Measurements from ENCODE around the gene DDX51. TPM values are rescaled to one million over a fixed set of nuclear protein-coding genes. Genes with fewer than 3 reads are reported as not detected.

DDX51 gene, protein sequence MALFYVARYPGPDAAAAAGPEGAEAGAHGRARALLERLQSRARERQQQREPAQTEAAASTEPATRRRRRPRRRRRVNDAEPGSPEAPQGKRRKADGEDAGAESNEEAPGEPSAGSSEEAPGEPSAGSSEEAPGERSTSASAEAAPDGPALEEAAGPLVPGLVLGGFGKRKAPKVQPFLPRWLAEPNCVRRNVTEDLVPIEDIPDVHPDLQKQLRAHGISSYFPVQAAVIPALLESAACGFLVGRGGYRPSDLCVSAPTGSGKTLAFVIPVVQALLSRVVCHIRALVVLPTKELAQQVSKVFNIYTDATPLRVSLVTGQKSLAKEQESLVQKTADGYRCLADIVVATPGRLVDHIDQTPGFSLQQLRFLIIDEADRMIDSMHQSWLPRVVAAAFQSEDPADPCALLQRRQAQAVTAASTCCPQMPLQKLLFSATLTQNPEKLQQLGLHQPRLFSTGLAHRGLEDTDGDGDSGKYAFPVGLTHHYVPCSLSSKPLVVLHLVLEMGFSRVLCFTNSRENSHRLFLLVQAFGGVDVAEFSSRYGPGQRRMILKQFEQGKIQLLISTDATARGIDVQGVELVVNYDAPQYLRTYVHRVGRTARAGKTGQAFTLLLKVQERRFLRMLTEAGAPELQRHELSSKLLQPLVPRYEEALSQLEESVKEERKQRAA
- total RNA-seq: 7.8 and 10.6 TPM in 2 replicates

DNA sequence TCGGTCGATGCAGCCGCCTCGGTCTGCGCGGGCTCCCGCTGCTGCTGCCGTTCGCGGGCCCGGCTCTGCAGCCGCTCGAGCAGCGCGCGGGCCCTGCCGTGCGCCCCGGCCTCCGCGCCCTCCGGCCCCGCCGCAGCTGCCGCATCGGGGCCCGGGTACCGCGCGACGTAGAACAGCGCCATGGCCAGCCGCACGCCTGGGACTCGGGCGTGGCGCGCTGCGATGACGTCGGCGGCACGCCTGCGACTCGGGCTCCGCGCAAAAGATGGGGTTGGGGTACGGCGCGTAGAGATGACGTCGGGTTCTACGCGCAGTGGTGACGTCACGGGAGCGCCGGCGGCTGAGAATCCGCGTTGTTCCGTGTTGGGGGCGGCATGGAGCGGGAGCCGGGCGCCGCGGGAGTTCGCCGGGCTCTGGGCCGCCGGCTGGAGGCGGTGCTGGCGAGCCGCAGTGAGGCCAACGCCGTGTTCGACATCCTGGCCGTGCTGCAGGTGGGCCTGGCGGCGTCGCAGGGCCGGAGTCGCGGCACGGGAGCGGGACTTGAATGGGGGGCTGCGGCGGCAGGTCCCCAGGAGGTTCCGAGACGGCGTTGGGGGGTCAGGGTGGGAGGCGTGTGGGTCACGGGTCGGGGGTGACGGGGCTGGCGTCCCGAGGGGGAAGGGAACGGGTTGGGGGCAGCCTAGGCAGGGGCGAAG is at the start of gene DDX51, which contains the start of gene NOC4L:
TSS of gene DDX51 (minus strand) at position 205 of the 695 bp plus-strand sequence. CDS start at position 182, 23 bp downstream.
TSS of gene NOC4L (plus strand) at position 343 of the 695 bp plus-strand sequence. CDS start at position 375, 32 bp downstream.

Other genes starting within 250 kb of the DDX51 start
- gene ULK1, start 249.7 kb downstream of the DDX51 start, total RNA-seq: 6.2 and 6.5 TPM in 2 replicates
- gene PUS1, start 215.0 kb downstream of the DDX51 start, total RNA-seq: 14.9 and 16.3 TPM in 2 replicates
- 6.5 and 8.4 TPM in 2 replicates for gene EP400, start 194.4 kb downstream of the DDX51 start, total RNA-seq
- 16.1 and 24.0 TPM in 2 replicates for gene NOC4L, start 138 bp upstream of the DDX51 start, total RNA-seq
- 0.32 and 0.76 TPM in 2 replicates for gene GALNT9, start 185.3 kb upstream of the DDX51 start, total RNA-seq

Measured in epithelial cell of umbilical artery (primary cell).